Measurements from ENCODE around the gene HHAT. TPM values are rescaled to one million over a fixed set of nuclear protein-coding genes. Genes with fewer than 3 reads are reported as not detected.
"Not testable (repeated sequence)": the region's sequence is repeated elsewhere in the genome, so short reads cannot be mapped to it uniquely, and the experiment has no call there.

HHAT gene
- total RNA-seq, 4 donors from 2014 or later: 4.6 to 8.8 (median 6.7) TPM

DNA sequence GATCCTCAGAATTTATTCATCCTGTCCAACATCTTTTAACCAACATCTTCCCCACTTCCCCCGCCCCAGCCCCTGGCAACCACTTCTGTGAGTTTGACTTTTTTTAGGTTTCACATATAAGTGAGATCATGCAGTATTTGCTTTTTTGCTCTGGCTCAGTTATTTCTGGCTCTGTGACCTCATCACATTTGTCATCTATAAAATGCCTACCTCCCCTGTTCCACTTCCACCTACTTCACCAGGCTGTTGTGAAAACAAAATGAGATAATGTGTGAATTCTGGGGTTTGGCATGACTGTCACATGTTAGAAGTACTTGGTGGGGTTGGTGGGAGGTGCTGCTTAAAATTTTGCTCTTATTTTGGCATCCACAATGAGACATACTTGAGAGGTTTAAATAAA lies 18.4 kb downstream of the HHAT start:
- no peak overlapping the region for H3K4me3 ChIP-seq (ENCODE audit: low read depth, poor library complexity, severe bottlenecking)
- WGBS, 2 donors: 80 to 94% methylated on average over 1 of the region's 1 CpG
- DNase-seq (ENCODE audit: low spot score in 2 of 2): peak in 1 of 2 donors; percentile 52
- TF ChIP-seq, protein P1, sequence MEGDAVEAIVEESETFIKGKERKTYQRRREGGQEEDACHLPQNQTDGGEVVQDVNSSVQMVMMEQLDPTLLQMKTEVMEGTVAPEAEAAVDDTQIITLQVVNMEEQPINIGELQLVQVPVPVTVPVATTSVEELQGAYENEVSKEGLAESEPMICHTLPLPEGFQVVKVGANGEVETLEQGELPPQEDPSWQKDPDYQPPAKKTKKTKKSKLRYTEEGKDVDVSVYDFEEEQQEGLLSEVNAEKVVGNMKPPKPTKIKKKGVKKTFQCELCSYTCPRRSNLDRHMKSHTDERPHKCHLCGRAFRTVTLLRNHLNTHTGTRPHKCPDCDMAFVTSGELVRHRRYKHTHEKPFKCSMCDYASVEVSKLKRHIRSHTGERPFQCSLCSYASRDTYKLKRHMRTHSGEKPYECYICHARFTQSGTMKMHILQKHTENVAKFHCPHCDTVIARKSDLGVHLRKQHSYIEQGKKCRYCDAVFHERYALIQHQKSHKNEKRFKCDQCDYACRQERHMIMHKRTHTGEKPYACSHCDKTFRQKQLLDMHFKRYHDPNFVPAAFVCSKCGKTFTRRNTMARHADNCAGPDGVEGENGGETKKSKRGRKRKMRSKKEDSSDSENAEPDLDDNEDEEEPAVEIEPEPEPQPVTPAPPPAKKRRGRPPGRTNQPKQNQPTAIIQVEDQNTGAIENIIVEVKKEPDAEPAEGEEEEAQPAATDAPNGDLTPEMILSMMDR (IDR thresholded peaks at IDR 0.05): no peak
- TF ChIP-seq POLR2A (IDR thresholded peaks at IDR 0.05): no peak
- intact Hi-C loops (cut with DNase I; ENCODE audit: low total_unique reads): no loop called here

- DNase-seq (ENCODE audit: low spot score in 2 of 2): peak in 1 of 2 donors; percentile 60
- 56 to 66% methylated on average over 3 of the region's 3 CpGs for WGBS, 2 donors
- TF ChIP-seq POLR2A (IDR thresholded peaks at IDR 0.05): no peak
- TF ChIP-seq, protein P1 (IDR thresholded peaks at IDR 0.05): no peak
- no peak overlapping the region for H3K4me3 ChIP-seq (ENCODE audit: low read depth, poor library complexity, severe bottlenecking)
- intact Hi-C loops (cut with DNase I; ENCODE audit: low total_unique reads): no loop called here
Measured at GRCh38 chr1:210351496-210351895, 22.8 kb downstream of the HHAT start.

- WGBS, 2 donors: 86 to 95% methylated on average over 4 of the region's 4 CpGs
- intact Hi-C loops (cut with DNase I; ENCODE audit: low total_unique reads): no loop called here
- no peak for TF ChIP-seq POLR2A (IDR thresholded peaks at IDR 0.05)
- TF ChIP-seq, protein P1 (IDR thresholded peaks at IDR 0.05): no peak
- DNase-seq (ENCODE audit: low spot score in 2 of 2): peak in 1 of 2 donors; percentile 37
- no peak overlapping the region for H3K4me3 ChIP-seq (ENCODE audit: low read depth, poor library complexity, severe bottlenecking)
Measured at GRCh38 chr1:210352575-210352974, 23.9 kb downstream of the HHAT start.

DNA sequence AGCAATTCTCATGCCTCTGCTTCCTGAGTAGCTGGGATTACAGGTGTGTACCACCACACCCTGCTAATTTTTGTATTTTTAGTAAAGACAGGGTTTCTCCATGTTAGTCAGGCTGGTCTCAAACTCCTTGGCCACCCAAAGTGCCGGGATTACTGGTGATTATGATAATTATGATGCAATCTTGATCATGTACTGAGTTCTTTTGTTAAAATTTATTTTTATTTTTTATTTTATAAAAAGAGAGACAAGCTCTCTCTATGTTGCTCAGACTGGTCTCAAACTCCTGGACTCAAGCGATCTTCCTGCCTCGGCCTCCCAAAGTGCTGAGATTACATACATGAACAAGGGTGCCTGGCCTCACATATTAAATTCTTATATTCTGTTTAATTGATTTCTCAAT lies 25.6 kb downstream of the HHAT start:
- 96 to 99% methylated on average over 3 of the region's 3 CpGs for WGBS, 2 donors

DNA sequence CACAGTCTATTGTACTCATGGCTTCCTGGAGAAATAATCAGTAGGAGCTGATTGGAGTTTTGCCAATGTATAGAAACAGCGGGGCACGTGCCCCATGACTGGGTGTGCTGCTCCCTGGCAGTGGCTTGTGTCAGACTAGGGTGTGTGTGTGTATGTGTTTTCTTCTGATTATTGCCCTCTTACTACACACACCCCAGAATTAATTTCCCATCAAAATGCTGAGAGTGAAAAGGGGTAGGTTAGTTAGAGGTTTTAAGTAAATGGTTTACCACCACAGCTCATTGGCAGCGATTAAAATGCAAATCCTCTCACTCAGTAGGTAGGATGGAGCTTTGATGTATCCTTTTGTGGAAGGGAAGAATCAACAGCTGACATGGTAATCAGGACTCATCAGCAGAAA lies 29.9 kb downstream of the HHAT start:
- WGBS, 2 donors: 46 to 50% methylated on average over 3 of the region's 3 CpGs
- TF ChIP-seq, protein P1 (IDR thresholded peaks at IDR 0.05): no peak
- no peak for TF ChIP-seq POLR2A (IDR thresholded peaks at IDR 0.05)
- no peak overlapping the region for H3K4me3 ChIP-seq (ENCODE audit: low read depth, poor library complexity, severe bottlenecking)
- DNase-seq (ENCODE audit: low spot score in 2 of 2): peak in 1 of 2 donors; percentile 17
- intact Hi-C loops (cut with DNase I; ENCODE audit: low total_unique reads): no loop called here

More for the DNA sequence above, 25.6 kb downstream of the HHAT start:
- peak in 1 of 2 donors; percentile 14 for DNase-seq (ENCODE audit: low spot score in 2 of 2)
- H3K4me3 ChIP-seq (ENCODE audit: low read depth, poor library complexity, severe bottlenecking); intact Hi-C loops (cut with DNase I; ENCODE audit: low total_unique reads): not testable (repeated sequence)

GRCh38 chr1:210359255-210359654 lies 30.6 kb downstream of the HHAT start:
- no peak for TF ChIP-seq POLR2A (IDR thresholded peaks at IDR 0.05)
- TF ChIP-seq, protein P1 (IDR thresholded peaks at IDR 0.05): no peak
- DNase-seq (ENCODE audit: low spot score in 2 of 2): peak in 1 of 2 donors; percentile 50
- 92 to 100% methylated on average over 3 of the region's 3 CpGs for WGBS, 2 donors
- H3K4me3 ChIP-seq (ENCODE audit: low read depth, poor library complexity, severe bottlenecking): no peak overlapping the region
- intact Hi-C loops (cut with DNase I; ENCODE audit: low total_unique reads): no loop called here

Data from lower leg skin (tissue), 4 donors.